Myocyte (in vitro differentiated cells): Measurements from ENCODE around the gene LCN12. TPM values are rescaled to one million over a fixed set of nuclear protein-coding genes. Genes with fewer than 3 reads are reported as not detected.

Experiments used
- DNase-seq: peaks from one replicate; pipeline ENCODE4 v3.0.0-alpha.2; 2012; ENCODE audit warnings: low read depth
- total RNA-seq: library from RNA; depleted of rRNA; stranded (reverse); fragments of >200 nt; gene quantifications from 2 replicates; pipeline ENCODE4 v1.2.3, GENCODE V29; 2014

LCN12 gene
- total RNA-seq, 1 donor from 2014 or later, result 0.27 TPM

GRCh38 chr9:136972335-136972734 is 20.3 kb downstream of the LCN12 start:
- no peak for DNase-seq

- DNase-seq, result no peak
Measured at GRCh38 chr9:136972743-136973142, 20.7 kb downstream of the LCN12 start.

GRCh38 chr9:136973618-136974617 is 21.8 kb downstream of the LCN12 start:
- no peak for DNase-seq

DNA sequence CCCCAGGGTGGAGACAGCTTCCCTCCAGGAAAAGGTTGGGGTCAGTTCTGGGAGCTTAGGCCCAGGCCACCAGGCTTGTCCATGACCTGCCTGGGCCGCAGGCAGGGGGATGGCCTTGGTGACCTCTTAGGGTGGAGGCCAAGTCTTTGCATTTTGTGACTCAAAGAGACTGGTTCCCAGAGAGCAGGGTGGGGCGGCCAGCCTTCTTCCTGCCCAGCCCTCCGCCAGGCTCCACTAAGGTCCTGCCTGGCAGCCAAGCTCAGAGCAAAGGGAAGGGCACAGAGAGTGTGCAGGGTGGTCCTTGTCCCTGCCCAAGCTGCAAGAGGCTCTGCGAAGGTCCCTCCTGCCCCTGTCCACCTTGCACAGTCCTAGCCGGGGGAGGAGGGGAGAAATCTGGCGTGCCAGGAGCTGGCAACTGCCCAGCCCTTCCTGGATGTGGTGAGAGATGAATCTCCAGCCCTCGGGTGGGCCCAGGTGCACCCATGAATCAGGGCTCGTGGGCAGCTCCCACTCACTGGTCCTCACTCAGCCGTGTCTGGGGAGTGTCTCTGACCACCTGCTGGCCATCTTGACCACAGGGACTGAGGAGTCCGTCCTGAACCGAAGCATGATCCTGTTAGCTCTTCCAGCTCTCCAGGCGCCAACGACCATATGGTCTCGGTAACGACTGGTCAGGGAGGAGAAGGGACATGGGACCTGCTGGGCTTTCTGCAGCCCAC is 22.9 kb downstream of the LCN12 start:
- peak; percentile 76 for DNase-seq

DNA sequence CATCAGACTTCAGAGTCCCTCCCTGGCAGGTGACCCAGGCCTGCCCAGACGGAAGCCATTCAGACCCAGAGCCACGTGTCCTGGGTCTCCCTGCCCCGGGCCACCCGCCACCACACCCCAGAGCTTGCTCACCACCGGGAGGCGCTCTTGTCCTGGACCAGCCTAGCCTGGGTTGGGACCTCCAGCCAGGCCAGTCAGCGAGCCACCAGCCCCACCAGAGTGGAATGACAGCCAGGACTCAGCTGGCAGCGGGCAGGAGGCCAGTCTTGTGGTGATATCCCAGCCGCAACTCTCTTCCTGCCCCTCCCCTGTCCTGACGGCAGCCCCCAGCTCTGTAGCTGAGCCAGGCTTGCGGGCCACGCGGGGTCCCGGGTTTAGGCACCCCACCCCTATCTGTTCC is 23.6 kb downstream of the LCN12 start:
- peak; percentile 84 for DNase-seq

- DNase-seq, result peak; percentile 76
Measured at GRCh38 chr9:136977223-136977622, 25.1 kb downstream of the LCN12 start, which contains the start of gene PTGDS. PTGDS (plus strand) TSS chr9:136977504; CDS start chr9:136977579, 75 bp downstream.

DNA sequence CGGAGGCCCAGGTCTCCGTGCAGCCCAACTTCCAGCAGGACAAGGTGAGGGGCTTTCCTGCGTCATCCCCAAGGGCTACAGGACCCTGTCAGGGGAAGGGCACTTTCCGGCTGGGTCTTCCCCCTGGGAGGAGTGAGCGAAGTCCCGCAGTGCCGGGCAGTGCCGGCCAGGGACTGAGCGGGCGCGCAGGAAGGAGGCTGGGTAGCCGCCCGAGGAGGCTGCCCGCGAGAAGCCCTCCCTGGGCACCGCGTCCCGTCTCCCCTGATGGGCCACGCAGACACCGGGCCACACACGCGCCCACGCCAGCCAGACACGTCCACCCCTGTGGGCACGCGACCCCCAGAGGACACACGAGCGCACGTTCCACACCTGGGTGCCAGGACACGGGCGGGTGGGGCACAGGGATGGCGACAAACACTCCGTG is 25.6 kb downstream of the LCN12 start:
- DNase-seq, result no peak

- peak; percentile 55 for DNase-seq
Measured at GRCh38 chr9:136978073-136978864, 26.2 kb downstream of the LCN12 start.

GRCh38 chr9:136978865-136979544 is 26.9 kb downstream of the LCN12 start:
- no peak for DNase-seq

- DNase-seq, result no peak
Measured at GRCh38 chr9:136979769-136980587, 27.9 kb downstream of the LCN12 start.

DNA sequence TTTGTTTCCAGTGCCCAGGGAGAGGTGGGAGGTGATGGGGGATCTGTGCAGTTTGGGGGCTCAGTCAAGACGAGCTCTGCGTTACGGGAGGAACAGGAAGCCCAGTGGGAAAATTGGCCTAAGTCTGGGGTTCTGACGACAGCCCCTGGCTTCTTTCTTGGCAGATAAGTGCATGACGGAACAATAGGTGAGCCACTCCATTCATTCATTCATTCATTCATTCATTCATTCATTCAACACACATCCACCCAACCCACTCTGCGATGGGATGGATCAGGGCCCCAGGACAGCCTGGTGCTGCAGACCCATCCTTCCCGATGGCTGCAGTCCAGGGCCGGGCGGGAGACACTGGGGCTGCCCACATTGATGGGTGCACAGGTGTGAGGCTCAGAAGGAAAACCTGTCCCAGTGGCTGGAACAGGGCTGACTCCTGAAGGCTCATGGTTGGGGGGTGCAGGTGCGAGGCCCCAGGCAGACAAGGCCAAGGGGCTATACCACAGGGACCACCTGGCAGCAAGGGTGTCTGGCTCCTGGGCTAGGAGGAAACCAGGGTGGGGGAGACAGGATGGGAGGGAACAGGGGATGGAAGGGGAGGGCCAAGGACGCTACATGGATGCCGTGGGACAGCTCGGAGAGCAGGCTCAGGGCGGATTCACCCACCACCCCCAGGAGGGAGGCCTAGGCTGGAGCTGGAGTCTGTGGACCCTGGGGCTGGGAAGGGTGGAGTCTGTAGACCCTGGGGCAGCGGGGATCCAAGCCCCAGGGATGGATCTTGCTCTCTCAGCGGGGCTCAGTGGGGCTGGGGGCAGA is 28.8 kb downstream of the LCN12 start:
- no peak for DNase-seq

DNA sequence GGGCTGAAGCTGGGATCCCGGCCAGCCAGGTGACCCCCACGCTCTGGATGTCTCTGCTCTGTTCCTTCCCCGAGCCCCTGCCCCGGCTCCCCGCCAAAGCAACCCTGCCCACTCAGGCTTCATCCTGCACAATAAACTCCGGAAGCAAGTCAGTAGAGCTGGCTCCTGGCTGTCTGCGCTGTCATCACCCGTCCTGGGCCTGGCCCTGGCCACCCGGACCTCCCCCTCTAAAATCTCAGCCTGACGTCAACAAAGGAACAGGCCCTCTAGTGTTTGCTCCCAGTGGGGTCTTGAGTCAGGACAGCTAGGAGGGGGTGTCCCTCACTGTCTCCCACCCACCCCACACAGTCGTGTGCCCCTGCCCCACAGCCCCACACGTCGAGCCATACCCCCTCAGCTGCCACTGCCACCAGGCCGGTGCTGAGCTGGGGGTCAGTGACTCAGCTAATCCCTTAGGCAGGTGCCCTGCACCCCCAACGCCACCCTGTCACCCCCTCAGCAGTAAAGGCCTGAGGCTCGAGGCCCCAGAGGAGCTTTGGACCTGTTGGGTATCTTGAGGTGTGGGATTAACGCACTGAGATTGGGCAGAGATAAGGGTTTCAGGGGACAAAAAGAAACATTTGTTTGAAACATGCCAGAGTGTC is 29.6 kb downstream of the LCN12 start:
- no peak for DNase-seq

- no peak for DNase-seq
Measured at GRCh38 chr9:136982232-136983051, 30.4 kb downstream of the LCN12 start, which contains the start of gene LCNL1. LCNL1 (plus strand) TSS chr9:136982993; CDS start chr9:136983587, 594 bp downstream.

- no peak for DNase-seq
Measured at GRCh38 chr9:136983167-136983566, 31.1 kb downstream of the LCN12 start.

DNA sequence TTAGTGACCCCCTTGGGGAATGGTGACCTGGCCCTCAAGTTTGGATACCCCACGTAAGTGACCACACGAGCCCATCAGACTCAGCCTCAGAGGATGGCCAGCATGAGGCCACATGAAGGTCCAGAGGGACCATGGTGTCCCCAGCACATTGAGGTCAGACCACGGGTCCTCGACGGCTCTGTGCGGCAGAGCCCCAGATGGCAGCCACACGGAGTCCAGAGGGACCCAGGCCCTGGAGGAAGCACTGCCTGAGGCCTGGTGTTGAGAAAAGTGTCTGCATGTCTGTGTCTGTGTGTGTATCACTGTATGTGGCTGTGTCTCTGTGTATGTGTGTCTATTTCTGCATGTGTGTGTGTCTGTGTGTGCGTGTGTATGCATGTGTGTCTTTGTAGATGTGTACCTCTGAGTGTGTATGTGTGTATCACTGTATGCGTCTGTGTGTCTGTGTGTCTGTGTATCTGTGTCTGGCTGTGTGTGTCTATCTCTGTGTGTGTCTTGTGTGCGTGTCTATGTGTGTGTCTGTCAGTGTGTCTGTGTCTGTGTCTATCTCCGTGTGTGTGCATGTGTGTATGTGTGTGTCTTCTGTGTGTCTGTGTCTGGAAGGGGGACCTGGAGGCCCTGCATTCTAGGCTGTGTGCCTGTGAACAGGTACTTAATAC is 31.7 kb downstream of the LCN12 start:
- DNase-seq, result peak; percentile 22

DNA sequence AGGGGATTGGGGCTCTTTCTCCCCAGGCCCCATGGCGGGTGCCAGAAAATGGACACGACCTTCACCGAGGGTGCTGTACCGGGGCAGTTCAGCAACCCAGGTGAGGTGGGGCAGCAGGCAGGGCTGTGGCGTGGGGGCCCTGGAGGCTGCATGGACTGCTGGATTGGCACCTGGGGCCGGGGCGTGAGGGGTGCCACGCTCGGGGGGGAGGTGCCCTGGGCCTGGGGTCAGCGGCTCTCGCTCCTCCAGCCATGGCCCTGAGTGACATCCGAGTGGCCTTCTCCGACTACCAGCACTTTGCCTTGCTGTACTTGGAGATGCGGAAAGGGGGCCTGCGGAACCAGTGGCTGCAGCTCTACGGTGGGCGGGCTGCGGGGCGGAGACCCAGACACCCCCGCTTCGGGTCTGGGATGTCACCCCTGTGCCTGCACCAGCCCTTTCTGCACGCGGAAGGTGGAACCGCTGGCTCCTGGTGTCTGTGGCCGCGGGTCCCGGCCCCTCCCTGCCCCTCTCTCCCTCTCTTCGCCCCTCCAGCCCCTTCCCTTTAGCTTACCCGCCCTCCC is 32.5 kb downstream of the LCN12 start:
- DNase-seq, result no peak
